ENCODE results near the gene SPOCK1.

SPOCK1 gene

DNA sequence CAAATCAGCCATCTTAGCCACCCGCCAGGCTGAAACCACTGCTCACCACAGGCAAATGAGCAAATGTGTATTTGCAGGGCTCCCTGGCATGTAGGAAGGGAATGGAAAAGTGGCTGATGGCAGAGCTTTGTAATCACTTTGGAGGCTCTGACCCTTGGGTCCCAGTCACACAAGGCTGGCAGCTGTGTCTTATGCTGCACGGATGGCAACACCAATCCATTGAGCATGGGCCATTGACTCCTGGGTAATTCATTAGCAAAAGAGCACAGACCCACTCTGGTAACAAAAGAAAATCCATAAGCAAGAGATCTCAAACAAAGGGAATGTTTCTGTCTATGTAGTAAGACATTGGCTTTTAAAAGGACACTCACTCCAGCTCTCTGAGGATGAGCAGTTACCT is 57.6 kb downstream of the SPOCK1 start:
- DNase-seq (ENCODE audit: low spot score), result no peak

DNA sequence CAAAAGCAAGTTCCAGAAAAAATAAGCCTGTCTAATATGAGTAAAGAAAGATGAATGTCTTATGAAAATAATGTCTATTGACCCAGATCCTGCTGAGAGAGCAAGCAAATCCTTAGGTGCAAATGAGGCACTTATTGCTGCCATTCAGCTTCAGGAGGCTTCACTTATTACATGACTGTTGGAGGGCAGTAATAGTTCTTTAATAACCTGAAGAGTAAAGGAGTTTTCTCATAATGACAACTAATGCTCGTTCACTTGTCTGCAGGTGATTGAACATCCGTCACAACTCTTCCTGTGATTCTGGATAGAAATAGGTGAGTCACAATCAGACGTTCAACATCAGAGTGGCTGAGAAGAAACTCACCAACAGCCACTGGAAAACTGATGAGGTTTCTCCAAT is 58.3 kb downstream of the SPOCK1 start:
- no peak for DNase-seq (ENCODE audit: low spot score)

DNA sequence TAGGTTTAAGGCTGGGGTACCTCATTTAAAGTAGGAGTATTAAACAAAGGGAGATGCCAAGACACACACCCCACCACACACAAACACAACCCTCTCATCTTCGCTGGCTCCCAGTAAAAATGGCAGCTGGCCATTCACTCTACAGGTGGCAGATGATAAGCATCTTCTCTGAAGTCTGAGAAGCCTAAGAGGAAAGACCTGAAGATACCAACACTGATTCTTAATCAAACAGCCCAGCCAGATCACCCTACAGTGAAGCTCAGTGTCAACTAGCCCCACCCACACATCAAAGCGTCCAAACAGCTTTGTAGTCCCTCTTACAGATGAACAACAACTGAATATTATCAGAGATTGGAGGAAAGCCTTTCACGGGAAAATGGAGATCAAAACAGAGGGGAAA is 59.5 kb downstream of the SPOCK1 start:
- DNase-seq (ENCODE audit: low spot score), result no peak

DNA sequence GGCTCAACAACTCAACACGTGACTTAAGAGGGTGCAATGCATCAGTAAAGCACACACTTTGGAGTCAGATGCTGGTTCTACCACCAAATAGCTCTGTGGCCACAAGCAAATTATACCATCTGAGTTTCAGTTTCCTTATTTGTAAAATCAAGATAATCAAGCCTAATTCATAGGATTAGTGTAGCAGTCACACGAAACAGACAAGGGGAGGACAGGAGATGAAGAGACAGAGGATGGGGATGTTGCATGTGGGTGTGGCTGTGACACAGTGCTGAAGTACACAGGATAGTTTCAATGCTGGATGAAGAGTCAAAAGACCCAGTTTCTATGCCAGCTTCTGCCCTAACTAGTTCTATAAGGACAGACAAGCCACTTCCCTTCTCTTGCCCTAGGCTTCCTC is 60.2 kb downstream of the SPOCK1 start:
- no peak for DNase-seq (ENCODE audit: low spot score)

DNA sequence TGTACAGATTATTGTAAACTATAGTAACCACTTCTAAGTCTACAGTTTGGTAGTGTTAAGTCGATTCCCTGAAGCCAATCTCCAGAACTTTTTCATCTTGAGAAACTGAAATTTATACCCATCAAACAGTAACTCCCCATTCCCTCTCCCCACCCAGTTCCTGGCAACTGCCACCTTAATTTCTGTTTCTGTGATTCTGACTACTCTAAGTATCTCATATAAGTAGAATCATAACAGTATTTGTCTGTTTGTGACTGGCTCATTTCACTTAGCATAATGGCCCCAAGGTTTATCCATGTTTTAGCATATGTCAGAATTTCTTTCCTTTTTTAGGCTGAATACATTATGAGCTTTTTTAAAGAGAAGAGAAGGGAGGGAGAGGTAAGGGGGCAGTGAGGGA is 61.4 kb downstream of the SPOCK1 start:
- no peak for DNase-seq (ENCODE audit: low spot score)

DNA sequence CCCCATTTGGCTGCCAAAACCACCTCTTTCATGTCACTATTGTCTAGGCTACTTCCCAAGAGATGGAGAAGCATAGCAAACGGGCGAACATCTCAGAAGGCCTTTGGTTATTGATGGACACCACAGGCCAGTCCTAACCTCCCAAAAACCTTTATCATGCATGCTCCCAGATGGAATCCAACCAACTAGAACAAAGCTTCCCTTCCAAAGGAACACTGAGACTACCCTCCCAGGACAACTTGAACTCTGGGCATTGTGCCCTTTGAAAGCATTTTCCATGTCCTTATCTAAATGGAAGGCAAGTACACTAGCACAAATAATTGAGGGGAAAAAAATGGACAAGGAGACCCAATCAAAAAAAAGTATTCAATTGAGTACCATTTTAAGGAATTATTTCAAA is 65.6 kb downstream of the SPOCK1 start:
- no peak for DNase-seq (ENCODE audit: low spot score)

DNA sequence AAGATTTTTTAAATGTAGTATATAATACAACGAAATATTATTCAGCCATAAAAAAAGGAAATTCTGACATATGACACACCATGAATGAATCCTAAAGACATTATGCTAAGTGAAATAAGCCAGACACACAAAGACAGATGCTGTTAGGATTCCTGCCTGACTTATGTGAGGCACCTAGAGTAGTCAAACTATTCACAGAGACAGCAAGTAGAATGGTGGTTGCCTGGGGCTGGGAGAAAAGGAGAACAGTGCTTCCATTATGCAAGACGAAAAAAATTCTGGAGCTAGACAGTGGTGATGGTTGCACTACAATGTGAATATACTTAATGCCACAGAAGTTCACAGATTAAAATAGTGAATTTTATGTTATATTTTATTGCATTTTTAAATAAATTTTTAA is 66.8 kb downstream of the SPOCK1 start:
- no peak for DNase-seq (ENCODE audit: low spot score)

DNA sequence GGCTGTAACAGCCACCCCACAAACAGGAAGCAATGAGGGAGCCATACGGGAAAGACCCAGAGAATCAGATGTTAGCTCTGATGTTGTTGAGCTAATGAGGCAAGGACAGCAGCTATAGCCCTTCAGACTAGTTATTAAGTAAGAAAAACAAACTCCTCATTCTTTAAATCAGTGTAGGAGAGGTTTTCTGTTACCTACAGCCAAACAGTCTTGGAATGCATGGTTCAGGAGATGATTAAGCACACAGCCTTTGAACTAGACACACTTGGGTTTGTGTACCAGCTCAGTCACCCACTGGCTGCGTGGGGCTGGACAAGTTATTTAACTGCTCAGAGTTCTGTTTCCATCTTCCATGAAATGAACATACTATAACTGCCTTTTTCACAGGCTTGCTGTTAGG is 68.1 kb downstream of the SPOCK1 start:
- no peak for DNase-seq (ENCODE audit: low spot score)

DNA sequence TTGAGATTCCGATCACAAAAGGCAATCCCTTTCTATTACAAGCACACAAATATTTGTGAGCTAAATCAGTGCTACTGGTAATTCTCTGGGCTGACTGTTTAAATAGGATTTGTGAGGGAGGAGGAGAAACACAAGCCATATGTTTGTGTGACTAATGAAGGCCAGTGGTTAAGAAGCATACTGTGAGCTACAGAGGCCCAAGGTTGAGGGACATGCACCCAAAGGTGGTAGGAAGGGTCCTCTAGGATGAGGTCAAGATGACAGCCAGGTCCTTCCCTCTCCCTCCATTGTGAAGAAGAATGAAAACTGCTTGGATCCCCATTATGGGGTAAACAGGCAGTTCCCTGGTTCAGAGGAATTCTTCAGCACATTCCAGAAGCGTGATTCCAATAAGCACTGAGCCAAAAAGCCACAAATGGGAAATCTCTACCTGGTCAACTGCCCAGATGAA is 83.9 kb downstream of the SPOCK1 start:
- DNase-seq (ENCODE audit: low spot score), result no peak

DNA sequence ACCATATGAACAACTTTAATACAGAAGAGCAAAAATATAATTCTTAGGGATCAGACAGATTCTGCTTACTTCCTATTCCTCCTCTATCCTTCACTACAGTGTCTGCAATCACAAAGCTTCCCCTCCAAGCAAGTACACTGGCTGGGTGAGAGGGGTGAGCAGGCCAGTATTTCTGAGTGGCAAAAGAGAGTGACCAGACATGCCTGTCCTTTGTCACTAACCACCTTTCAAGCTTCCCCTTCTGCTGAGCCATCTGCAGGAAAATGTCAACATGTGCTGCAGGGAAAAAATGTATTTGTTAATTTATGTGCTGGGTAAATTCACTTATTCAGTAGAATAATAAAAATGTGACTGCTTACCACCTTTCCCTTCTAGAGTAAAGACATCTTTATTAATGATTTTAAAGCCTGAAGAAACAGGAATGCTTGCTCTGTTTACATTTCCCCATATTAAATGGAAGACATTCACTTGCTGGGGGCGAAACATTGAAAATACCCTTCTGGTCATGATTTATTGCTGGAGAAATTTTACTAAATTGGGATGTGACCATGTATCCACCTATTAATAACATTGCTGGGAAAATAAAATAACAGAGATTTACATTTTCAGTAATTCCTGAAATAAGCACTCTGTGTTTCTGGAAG is 84.9 kb downstream of the SPOCK1 start:
- no peak for DNase-seq (ENCODE audit: low spot score)

DNA sequence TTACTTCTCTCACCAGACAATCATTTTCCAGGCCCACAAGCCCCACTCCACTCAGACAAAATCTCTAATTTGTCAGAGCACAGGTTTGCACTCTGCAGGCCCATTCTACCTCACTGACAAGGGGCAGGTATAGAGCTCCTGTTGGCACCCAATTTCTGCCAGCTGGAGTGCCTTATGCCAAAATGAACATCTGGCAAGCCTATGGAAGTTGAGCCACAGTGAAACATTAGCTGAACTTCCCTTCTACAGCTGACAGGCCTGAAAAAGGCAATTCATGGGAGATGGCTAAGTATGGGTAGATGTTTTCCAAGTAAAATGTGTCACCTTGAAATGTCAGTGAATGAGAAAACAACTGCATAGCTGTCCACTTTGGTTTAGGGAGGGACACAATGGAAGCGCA is 87.0 kb downstream of the SPOCK1 start:
- no peak for DNase-seq (ENCODE audit: low spot score)

DNA sequence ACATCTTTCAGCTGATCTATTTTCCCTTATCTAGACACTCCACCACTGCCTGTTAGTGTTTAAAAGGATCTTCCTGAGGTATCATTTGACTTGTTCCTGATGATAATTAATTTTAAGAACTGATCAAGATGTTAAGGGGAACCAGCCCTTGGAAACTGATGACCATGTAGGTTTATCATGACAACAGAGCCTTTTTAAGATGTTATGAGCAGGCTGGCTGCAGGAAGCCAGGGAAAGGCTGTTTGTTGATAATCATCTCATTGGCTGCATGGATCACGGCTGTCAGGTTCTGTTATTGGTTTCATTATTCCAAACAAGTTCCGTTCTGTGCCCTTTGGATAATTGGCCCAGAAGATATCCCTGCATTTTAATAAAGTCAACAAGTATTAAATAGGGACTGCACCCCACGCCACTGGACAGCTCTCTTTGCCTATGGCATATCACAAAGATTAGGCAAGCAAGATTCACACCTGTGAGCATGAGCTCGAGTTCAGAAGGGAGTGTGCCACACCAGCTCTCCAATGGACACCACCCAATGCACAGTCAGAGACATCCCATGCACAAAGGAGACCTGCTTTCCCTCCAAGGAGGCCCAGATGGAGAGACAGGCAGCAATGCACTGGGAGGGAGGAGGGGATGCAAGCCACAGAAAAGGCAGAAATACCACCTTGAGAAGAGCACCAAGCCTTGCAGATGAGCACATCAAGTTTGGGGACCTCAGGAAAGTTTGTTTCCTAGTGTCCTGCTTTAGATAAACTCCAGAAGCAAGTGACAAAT is 88.7 kb downstream of the SPOCK1 start:
- no peak for DNase-seq (ENCODE audit: low spot score)

DNA sequence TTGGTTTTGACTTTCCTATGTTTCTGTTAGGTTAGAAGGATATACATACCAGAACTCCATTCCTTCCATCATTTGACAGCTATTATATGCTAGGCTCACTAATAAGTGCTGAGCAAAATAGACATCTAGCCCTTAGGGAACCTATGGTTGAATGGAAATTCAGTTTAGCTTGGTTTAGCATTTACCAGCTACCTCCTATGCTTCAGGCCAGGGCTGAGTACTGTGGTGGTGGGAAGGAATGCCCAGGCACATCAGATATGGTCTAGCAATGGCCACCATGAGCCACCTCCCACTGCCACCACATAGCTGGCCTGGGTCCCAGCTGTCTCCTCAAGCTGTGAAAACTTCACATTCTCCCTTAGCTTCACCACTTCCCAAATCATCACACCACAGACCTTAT is 89.4 kb downstream of the SPOCK1 start:
- no peak for DNase-seq (ENCODE audit: low spot score)

DNA sequence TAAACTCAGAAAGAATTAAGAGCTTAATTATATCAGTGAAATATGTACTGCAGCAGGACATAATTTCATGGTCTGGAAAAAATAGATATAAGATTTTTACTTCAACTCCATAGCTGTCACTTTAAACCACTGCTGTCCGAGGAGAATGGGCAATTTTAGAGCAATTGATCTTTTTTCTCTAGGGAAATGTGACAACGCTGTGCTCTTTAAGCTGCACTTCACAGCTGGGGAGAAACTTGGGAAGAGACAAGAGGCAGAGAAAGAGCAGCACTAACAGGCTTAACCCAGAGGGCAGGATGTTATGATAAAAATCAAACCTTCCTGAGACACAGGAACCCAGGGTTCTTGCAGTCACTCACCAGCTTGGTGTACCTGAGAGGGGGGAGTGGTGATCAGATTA is 92.0 kb downstream of the SPOCK1 start:
- no peak for DNase-seq (ENCODE audit: low spot score)

DNA sequence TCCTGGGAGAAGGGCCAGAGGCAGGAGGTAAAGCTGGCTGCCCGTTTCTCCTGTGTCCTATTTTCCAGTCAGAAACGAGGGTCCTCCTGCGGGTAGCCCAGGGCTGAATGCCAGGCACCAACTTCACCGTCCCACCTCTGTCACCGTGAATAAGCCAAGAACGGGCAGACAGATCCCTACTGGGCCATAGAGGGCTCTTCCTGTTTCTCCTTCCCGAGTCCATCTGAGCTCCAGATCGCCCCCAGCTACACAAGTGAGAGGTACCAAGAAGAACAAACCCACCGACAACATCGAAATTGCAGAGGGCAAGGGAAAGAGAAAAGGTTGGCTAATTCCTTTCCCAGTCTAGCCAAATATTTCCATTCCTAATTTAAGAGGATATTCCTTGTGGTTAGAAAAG is 93.7 kb downstream of the SPOCK1 start:
- no peak for DNase-seq (ENCODE audit: low spot score)

DNA sequence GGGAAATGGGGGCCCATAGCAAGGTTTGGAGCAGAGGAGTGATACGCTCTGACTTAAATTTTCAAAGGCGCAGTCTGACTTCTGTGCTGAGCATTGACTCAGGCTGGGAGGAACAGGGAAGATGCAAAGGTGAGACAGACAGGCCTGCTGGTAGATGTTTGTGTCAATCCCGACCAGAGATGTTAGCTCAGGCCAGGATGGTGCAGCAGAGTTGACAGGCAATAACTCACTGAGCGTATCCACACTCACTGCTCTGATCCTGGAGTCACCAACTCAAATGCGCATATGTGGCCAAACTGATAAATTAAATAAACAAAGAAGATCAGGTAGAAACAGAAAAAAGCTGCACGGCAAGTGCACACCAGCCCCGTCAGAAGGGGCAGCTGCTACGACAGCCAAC is 95.3 kb downstream of the SPOCK1 start:
- DNase-seq (ENCODE audit: low spot score), result no peak

DNA sequence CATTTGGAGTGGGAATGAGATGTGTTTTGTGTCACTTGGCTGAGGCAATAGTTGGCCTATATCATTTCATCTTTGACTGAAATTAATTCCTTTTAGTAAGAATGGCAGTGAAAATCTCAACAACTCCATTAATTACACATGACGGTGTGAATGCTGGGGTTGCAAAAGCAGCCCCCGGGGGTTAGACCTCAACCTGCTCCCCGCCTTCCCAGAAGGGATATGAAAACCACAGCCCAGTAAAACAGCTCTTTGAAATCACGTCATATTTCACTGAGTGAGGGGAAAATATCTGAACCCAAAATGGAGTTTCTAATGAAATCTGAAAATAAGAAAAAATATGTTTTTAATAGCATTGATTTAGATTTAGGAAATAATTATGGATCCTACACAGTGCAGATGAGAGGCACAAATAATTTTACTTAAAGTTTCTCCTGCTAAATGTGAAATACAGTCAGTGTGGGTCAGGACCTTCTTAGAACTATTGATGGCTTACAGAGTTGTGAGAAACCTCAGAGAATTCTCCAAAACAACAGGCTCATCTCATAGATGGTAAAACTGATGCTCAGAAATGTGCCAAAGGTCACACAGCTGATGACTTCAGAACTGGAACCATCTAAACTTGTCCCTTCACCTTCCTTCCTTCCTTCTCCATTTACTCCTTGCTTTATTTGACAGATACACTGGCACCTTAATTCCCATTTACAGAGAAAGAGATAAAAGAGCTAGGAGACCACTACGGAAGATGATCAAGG is 96.5 kb downstream of the SPOCK1 start:
- no peak for DNase-seq (ENCODE audit: low spot score)

DNA sequence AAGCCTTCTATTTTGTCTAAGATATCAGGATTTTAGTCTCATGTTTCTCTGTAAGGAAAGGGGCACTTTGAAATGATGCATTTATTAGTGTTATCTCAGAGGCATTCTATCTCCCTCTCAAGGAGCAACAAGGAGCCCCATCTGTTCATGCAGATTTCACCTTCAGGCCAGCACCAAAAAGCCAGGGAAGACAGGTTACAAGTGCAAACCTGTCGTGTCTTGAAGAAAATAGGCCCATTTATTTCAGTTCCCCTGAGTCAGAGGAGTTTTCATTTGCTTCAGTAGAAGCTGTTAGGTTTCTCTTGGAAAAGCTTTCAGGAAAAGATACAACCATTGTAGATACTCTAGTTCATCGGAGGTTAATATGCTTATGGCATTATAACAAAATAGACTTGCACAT is 97.2 kb downstream of the SPOCK1 start:
- DNase-seq (ENCODE audit: low spot score), result no peak

DNA sequence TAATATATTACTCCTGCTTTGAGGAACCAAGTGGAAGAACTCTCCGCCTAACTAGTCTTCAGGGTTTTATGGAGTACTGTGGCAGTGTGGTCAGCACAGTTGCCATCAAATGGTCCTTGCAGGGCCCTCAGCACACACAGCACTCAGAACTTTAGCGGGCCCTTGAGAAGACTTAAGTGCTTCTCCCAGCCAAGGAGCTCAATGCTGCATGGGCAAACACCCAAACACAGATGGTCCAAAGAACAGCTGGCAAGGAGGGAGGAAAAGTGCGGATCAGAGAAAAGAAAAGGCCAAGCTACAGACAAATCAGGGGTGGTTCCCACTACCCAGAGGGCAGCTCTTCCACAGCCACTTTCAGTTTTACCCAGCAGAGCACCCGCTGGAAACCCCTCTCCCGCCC is 98.6 kb downstream of the SPOCK1 start:
- DNase-seq (ENCODE audit: low spot score), result no peak

DNA sequence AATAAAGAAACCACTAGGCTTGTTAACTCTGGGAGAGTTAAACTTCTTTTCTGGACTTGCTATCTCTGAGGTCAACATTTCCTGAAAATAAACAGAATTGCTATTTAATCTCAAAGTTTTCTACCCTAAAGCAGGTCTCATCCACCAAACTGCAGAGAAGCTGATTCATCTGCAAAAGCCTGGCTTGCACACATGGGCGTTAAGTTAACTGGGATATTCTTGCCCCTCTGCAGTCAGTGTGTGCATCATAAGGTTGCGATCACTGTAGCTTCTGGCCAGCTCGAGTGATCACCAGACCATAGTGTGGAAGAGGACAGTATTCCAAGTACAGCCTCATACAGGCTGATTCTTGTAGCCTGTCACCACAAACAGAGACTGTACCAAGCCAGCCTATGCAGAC is 99.2 kb downstream of the SPOCK1 start:
- no peak for DNase-seq (ENCODE audit: low spot score)

DNA sequence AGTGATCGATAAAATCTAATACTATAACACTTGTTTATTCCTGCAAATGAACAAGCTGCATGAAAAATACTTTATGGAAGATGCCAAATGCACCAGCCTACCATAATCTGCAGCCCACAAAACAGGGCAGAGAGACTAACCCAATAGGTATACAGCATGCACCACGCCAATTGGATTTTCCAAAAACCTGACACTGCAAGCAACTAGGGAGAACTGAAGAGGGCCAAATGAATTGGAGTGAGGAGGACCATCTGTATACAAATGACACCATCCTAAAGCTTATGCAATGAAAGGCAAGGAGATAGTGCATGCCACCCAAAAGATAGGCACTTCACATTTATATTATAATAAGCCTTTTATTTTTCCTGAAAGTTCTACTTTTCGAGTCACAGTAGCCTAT is 100.4 kb downstream of the SPOCK1 start:
- no peak for DNase-seq (ENCODE audit: low spot score)

DNA sequence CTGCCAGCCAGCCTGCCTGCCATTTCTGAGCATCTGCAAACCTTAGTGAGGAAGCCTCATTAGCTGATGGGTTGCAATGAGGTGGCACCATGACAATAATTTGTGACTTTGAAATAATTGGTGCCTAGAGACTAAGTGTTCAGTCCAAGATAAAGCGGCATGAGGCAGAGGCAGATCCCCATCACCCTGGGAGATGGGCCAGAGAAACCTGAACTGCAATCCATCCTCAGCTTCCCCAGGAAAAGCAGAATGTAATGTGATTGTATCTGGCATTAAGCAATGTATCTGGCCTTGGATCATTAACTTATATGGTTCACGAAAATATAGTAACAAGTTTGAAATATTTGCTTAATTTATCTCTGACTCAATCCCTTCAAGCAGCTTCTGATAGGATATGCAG is 101.0 kb downstream of the SPOCK1 start:
- no peak for DNase-seq (ENCODE audit: low spot score)

DNA sequence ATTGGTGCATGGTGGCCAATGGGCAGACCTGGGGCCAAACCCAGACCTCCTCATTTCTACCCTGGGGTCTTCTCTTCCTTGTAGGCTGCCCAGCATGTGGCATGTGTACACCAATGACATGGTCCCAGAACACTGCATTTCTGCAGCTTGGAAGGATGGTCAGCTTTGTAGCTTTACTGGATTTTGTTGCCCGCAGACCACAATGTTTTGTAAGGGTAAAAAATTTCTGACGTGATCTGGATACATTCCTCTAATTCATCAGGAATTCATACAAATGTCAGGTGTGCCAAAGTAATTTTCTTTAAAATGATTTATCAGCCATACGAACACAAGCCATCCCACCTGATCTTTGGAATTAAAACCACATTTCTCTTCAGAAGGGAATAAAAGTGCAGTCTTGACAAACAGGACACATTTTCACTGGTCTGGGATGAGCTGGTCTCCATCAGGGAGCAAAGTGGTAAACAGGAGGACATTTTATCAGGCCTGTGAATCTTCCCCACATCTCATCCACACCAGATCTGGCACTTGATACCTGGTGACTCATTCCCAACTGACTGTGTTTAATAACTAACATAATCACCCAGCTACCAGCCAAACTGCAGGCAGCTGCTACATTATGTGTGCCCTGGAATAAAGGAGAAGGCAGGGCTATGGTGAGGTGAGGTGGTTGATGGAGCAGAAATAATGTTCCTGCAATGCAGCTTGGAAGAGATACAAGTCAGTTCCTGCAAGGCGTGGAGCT is 103.9 kb downstream of the SPOCK1 start:
- no peak for DNase-seq (ENCODE audit: low spot score)
